G401.6 (cell line): ENCODE results near the gene PLCH1.

ENCODE experiments used
- FAIRE-seq: peaks from 2 replicates; lab custom pipeline; 2012; peaks lifted over from hg19 to GRCh38; lab: Jason Lieb, UNC

The PLCH1 gene

DNA sequence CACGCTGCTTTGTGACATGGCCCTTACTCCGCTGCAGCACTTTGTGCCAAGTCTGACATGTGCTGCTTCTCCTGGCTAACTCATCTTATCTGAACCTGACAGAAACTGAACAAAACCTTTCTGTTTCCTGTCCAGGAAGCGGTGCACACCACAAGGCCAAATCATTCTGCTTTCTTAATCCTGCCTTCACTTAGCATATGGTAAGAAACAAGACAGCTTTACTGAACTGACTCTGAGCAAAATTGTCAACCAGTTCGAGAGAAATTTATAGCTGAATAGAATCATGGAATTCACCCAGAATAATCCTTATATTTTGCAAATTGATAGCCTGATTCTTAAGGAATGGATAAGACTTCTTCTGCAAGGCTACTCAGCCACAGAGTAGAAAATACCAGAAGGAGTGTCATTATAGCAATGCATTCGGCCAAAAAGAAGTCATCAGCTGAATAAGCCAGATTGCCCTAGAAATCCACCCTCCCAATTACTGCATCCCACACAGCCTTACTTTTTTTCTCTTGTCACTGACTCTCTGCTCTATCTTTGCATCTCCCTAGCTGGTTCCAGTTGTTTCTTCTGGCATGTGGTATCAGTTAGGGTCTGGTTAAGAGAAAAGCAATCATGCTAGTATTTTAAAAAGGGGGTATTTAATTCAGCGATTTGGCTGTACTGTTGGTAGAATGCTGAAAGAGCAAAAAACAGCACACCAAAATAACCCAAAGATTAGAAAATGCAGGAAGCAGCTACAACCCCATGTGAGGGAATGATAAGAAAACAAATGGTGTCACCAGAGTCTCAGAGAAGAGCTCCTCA, 409.8 kb downstream of the PLCH1 start:
- FAIRE-seq: no peak

DNA sequence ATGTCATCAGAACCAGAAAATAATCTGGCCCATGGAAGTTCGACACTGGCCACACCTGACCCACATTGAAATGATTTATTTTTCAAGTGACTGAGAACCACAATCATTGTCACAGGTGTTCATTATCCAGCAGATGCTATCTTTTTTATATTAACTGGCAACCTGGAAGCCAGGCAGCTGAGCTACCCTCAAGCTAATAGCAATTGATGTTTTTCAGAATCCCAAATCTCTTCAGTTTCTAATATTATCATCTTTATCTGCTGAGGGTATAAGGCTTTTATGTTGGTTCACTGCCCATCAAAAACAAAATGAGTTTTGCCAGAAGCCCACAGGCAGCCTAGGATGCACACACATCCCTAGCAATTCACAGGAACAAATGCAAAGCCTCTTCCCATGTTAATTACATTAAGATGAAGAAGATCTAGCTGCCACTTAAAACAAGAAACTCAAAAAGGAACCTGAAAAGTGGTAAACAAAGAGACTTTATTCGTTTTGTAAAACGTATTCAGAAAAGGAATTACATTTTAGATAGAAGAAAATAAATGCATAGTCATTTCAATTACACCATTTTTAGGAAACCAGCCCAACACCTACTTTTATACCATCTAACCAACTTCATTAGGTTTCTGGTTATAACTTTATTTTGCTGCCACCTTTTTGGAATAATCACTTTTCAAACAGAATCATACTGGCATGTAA, 410.5 kb downstream of the PLCH1 start:
- FAIRE-seq: no peak

DNA sequence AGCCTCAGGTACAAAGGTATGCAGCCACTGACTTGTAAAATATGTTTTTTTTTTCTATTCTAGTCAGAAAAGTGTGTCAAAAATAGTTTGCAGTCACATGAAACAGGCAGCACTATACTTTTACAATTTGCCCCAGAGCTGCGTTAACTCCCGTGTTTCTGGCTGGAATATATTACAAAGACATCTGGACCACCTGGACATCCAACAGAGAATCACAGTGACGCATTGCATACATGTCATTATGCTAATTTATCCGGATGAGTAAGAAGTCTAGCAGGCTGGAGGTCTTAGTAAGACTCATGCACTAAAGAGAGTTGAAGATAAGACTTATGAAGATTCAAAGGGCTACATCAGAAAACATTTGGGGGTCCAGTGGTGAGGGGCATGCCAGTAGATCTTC, 412.2 kb downstream of the PLCH1 start:
- FAIRE-seq: no peak

GRCh38 chr3:155331078-155331477, 413.8 kb downstream of the PLCH1 start:
- FAIRE-seq: no peak

DNA sequence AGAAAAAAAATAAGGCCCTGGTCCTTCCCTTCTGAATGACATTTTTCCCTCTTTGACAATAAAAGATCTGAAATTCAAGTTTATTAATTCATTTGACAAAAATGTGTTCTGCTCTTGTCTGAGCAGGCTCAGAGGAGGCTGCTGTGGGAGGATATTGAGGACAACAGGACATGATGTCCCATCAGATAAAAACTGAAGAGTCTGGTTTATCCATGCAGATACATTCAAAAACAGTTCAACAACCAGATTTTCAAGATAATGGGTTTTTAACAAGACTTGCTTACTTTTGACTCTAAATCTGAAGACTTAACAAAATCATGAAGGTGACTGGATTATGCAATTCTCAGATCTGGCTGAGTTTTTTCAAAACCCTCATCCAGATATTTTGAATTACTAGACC, 414.5 kb downstream of the PLCH1 start:
- no peak for FAIRE-seq

GRCh38 chr3:155329513-155330048, 415.3 kb downstream of the PLCH1 start:
- no peak for FAIRE-seq

DNA sequence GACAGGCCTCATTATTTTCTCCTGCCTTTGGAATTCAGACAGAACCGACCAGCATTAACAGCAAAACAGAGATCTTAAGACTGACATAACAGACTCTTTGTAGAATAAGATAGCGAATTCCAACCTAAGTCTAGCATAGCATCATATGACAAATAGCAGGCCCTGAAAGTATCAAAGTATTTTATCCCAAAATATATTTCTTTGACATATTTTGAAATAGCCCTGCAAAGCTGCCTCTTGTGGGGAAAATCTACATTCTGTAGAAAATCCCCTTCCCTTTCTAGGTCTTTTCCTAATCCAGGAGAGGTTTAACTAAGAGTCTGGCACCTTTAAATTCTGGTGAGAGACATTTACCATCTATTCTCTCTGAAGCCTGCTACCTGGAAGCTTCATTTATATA, 417.0 kb downstream of the PLCH1 start:
- no peak for FAIRE-seq

GRCh38 chr3:155327430-155327829, 417.4 kb downstream of the PLCH1 start:
- no peak for FAIRE-seq

DNA sequence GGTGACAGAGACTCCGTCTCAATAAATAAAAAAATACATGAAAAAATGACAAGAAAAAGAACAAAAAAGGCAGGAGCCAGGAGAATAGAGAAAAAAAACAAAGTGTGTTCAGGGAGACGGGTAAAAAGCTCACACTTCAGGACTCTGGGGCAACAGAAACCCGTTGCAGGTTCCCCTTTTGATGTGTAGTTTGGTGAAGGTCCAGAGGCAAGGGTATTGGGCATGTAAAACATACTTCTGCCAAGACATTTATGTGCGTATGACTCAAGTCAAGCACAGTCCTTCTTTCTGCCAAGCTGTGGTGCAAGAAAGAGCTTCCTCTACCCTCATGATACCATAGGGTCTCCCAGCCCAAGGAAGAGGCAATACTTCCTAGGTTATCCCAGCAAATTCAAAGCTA, 418.0 kb downstream of the PLCH1 start:
- no peak for FAIRE-seq

DNA sequence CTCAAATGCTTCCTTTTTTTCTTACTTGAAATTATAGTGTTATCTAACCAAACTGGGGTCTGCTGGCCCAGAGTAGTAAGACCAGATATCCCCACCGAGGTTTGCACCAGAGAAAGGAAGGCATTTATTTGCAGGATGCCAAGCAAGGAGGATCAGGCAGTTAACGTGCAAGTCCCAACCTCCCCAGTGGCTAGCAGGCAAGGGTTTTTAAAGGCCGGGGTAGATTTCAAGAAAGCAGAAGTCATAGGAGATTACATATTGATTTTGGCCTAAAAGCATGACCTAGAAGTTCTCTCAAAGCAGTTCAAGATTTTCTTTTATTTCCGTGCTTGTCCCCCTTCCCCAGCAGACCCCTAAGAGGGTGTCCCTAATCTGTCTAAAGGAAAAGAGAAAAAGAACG, 418.6 kb downstream of the PLCH1 start:
- FAIRE-seq: no peak
